SJSA1 (cell line): ENCODE results near the gene HPSE2. TPM values are rescaled to one million over a fixed set of nuclear protein-coding genes. Genes with fewer than 3 reads are reported as not detected.
A peak's percentile ranks its signal among the peaks of the same experiment; 100 is the strongest.

Source experiments
- DNase-seq, 2 experiments: peaks; one replicate each; pipeline ENCODE4 v3.0.0-alpha.2; 2015 to 2020; ENCODE audit warnings: low spot score in 2 of 2, low read depth in 1 of 2
- H3K27ac ChIP-seq: fragments of 250-450 bp; sonication (Bioruptor Pico); 2 replicates; pipeline ENCODE4 v1.5.1; 2020; ENCODE audit warnings: mild to moderate bottlenecking, moderate library complexity
- H3K27me3 ChIP-seq: fragments of 250-450 bp; sonication (Bioruptor Pico); replicated peaks from 2 replicates; pipeline ENCODE4 v1.5.1; 2020; ENCODE audit warnings: mild to moderate bottlenecking, moderate library complexity
- H3K36me3 ChIP-seq: fragments of 250-450 bp; sonication (Bioruptor Pico); 2 replicates; pipeline ENCODE4 v1.5.1; 2020; ENCODE audit warnings: mild to moderate bottlenecking
- H3K4me1 ChIP-seq: fragments of 250-450 bp; sonication (Bioruptor Pico); replicated peaks from 2 replicates; pipeline ENCODE4 v1.6.1; 2021; ENCODE audit warnings: mild to moderate bottlenecking
- H3K4me3 ChIP-seq: fragments of 250-450 bp; sonication (Bioruptor Pico); 2 replicates; pipeline ENCODE4 v1.5.1; 2020; ENCODE audit warnings: mild to moderate bottlenecking
- H3K9me3 ChIP-seq: fragments of 250-450 bp; sonication (Bioruptor Pico); replicated peaks from 2 replicates; pipeline ENCODE4 v1.5.1; 2020; ENCODE audit warnings: mild to moderate bottlenecking
- total RNA-seq: library from RNA; depleted of rRNA; stranded (reverse); fragments of >200 nt; shearing (Covaris generic); gene quantifications from 2 replicates; pipeline ENCODE4 v1.2.3, GENCODE V29; 2014

Gene HPSE2
- total RNA-seq, 1 experiment from 2014 or later = not detected

GRCh38 chr10:98800263-98800662 lies 435.4 kb downstream of the HPSE2 start:
- H3K27me3 ChIP-seq = no peaks in the 10 kb centered on the region
- H3K9me3 ChIP-seq = no peaks in the 10 kb centered on the region; the same call in 1 of the 2 replicates
- no peak overlapping the region for H3K27ac ChIP-seq
- no peaks in the 10 kb centered on the region for H3K4me1 ChIP-seq
- DNase-seq = no peak
- H3K36me3 ChIP-seq = no peaks in the 10 kb centered on the region
- H3K4me3 ChIP-seq = no peak overlapping the region

DNA sequence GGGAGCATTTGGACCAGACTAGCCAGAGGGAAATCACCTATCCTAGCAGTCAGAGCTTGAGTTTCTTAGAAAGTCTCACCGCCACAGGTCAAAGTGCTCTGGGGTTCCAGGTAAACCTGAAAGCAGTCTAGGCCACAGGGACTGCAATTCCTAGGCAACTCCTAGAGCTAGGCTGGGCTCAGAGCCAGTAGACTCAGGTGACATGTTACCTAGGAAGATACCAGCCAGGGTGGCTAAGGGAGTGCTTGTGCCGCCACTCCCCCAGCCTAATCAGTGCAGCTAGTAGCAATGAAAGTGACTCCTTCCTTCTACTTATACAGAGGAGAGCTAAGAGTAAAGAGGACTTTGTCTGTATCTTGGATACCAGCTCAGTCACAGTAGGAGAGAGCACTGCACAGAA lies 440.2 kb downstream of the HPSE2 start:
- H3K4me3 ChIP-seq = no peak overlapping the region
- DNase-seq = no peak
- no peaks in the 10 kb centered on the region for H3K36me3 ChIP-seq
- H3K4me1 ChIP-seq = no peaks in the 10 kb centered on the region
- no peaks in the 10 kb centered on the region for H3K9me3 ChIP-seq
- no peaks in the 10 kb centered on the region for H3K27me3 ChIP-seq
- H3K27ac ChIP-seq = no peak overlapping the region

DNA sequence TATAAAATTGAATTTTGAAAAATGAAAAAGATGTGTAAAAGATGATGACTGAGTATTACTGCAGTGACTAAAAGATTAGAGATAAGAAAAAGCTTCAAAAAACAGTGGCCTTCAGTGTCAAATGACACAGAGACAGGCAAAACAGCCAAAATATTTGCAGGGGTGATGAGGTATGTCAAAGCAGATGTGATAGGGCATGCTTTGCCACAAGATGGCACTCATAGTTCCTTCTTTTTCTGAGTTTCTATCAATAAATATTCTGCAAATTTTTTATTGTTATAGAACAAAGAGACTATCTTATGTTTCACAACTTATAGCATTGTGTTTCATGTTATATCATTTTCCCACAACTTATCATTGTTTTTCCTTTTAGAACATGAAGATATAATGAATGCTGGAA lies 444.8 kb downstream of the HPSE2 start:
- Histone ChIP-seq H3K4me3 (no peak overlapping the region), H3K9me3 (no peaks in the 10 kb centered on the region), H3K4me1 (no peaks in the 10 kb centered on the region), H3K27ac (no peak overlapping the region), H3K36me3 (no peaks in the 10 kb centered on the region), H3K27me3 (no peaks in the 10 kb centered on the region)
- DNase-seq = peak in 1 of 2 experiments; percentile 5

GRCh38 chr10:98778277-98778759 lies 457.3 kb downstream of the HPSE2 start:
- Histone ChIP-seq H3K4me3 (no peak overlapping the region), H3K27ac (no peak overlapping the region), H3K4me1 (no peaks in the 10 kb centered on the region), H3K9me3 (no peaks in the 10 kb centered on the region), H3K36me3 (no peaks in the 10 kb centered on the region), H3K27me3 (no peaks in the 10 kb centered on the region)
- DNase-seq = no peak

DNA sequence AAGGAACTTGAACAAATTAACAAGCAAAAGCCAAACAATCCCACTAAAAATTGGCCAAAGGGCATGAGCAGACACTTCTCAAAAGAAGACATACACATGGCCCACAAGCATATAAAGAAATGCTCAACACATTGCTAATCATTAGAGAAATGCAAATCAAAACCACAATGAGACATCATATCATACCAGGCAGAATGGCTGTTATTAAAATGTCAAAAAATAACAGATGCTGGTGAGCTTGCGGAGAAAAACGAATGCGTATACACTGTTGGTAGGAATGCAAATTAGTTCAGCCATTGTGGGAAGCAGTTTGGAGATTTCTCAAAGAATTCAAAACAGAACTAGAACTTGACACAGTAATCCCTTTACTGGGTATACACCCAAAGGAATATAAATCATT lies 477.2 kb downstream of the HPSE2 start:
- no peak for DNase-seq

GRCh38 chr10:98748298-98748697 lies 487.4 kb downstream of the HPSE2 start:
- peak in 1 of 2 experiments; percentile 11 for DNase-seq
- H3K4me1 ChIP-seq = no peaks in the 10 kb centered on the region
- no peaks in the 10 kb centered on the region; the same call in 1 of the 2 replicates for H3K27me3 ChIP-seq
- no peak overlapping the region for H3K4me3 ChIP-seq
- no peaks in the 10 kb centered on the region for H3K9me3 ChIP-seq
- H3K36me3 ChIP-seq = no peaks in the 10 kb centered on the region
- no peak overlapping the region for H3K27ac ChIP-seq

More for the DNA sequence above, 477.2 kb downstream of the HPSE2 start:
- Histone ChIP-seq H3K4me1 (no peaks in the 10 kb centered on the region), H3K27ac (no peak overlapping the region), H3K36me3 (no peaks in the 10 kb centered on the region), H3K27me3 (no peaks in the 10 kb centered on the region), H3K4me3 (no peak overlapping the region), H3K9me3 (no peaks in the 10 kb centered on the region)

DNA sequence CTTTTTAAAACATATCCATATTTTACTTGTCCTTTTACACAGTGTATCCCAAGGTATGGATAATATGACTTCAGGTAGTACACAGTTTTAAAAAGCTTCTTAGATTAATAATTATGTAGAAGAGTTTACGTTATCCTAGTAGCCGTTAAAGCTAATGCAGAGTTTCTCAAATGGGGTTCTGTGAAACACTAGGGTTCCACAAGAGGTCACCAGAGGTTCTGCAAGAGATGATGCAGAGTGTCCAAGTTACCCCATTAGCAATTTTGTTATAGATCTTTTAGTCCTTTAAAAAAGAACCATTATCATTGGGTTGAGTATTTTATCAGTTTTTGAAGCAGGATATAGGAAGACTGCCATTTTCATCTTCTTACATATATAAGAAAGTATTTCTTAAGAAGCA lies 490.0 kb downstream of the HPSE2 start:
- Histone ChIP-seq H3K9me3 (no peaks in the 10 kb centered on the region), H3K36me3 (no peaks in the 10 kb centered on the region), H3K4me3 (no peak overlapping the region), H3K27me3 (no peaks in the 10 kb centered on the region; the same call in 1 of the 2 replicates), H3K27ac (no peak overlapping the region), H3K4me1 (no peaks in the 10 kb centered on the region)
- no peak for DNase-seq

DNA sequence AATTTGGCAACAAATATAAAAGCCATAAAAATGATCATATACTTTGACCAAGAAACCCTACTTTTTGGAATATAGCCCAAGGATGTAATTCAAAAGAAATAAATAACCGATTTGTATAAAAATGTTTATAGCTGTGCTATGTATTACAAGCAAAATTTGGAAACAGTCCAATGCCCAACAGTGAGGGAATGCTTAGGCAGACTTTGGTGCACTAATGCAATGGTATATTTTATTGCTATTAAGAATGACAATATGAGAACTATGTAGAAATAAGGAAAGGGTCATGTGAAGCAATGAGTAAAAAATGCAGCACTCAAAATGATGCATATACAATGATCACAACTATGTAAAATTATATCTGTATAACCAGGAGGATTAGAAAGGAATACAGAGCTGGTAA lies 515.1 kb downstream of the HPSE2 start:
- Histone ChIP-seq H3K27me3 (no peaks in the 10 kb centered on the region), H3K4me3 (no peak overlapping the region), H3K9me3 (no peaks in the 10 kb centered on the region), H3K36me3 (no peaks in the 10 kb centered on the region), H3K27ac (no peak overlapping the region), H3K4me1 (no peaks in the 10 kb centered on the region)
- no peak for DNase-seq

GRCh38 chr10:98713586-98713985 lies 522.1 kb downstream of the HPSE2 start:
- Histone ChIP-seq H3K4me3 (no peak overlapping the region), H3K27me3 (no peaks in the 10 kb centered on the region), H3K4me1 (no peaks in the 10 kb centered on the region), H3K36me3 (no peaks in the 10 kb centered on the region), H3K27ac (no peak overlapping the region), H3K9me3 (no peaks in the 10 kb centered on the region)
- DNase-seq = no peak

DNA sequence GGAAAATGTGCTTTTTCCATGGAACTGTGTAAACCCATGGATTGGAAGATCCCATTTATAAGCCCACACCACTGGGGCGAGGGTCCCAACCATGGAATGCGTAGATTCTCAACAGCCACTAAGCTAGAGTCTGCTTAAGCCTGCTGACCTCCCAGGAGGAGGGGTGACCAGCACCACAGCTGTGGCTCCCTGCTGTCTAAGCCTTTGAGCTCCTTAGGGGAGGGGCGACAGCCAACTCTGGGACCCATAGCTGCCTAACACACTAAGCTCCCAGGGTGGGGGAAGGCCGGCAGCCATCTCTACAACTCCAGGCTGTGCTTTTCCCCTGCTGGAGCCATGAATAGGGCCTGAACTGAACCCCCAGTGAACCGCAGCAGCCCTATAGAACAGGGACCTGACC lies 539.1 kb downstream of the HPSE2 start:
- Histone ChIP-seq H3K9me3 (no peaks in the 10 kb centered on the region), H3K27me3 (no peaks in the 10 kb centered on the region), H3K4me1 (no peaks in the 10 kb centered on the region), H3K27ac (no peak overlapping the region), H3K36me3 (no peaks in the 10 kb centered on the region), H3K4me3 (no peak overlapping the region)
- DNase-seq = no peak

- no peak for DNase-seq
- Histone ChIP-seq H3K9me3 (no peaks in the 10 kb centered on the region), H3K4me1 (no peaks in the 10 kb centered on the region), H3K4me3 (no peak overlapping the region), H3K27me3 (no peaks in the 10 kb centered on the region), H3K27ac (no peak overlapping the region), H3K36me3 (no peaks in the 10 kb centered on the region)
Measured at GRCh38 chr10:98694883-98695282, 540.8 kb downstream of the HPSE2 start.

- no peaks in the 10 kb centered on the region for H3K4me1 ChIP-seq
- no peak for DNase-seq
- no peaks in the 10 kb centered on the region for H3K27me3 ChIP-seq
- no peak overlapping the region for H3K27ac ChIP-seq
- no peaks in the 10 kb centered on the region for H3K9me3 ChIP-seq
- H3K36me3 ChIP-seq = no peaks in the 10 kb centered on the region
- H3K4me3 ChIP-seq = no peak overlapping the region
Measured at GRCh38 chr10:98694014-98694413, 541.6 kb downstream of the HPSE2 start.

GRCh38 chr10:98687685-98688084 lies 548.0 kb downstream of the HPSE2 start:
- Histone ChIP-seq H3K4me1 (no peaks in the 10 kb centered on the region), H3K27ac (no peak overlapping the region), H3K27me3 (no peaks in the 10 kb centered on the region), H3K9me3 (no peaks in the 10 kb centered on the region), H3K36me3 (no peaks in the 10 kb centered on the region), H3K4me3 (no peak overlapping the region)
- no peak for DNase-seq

DNA sequence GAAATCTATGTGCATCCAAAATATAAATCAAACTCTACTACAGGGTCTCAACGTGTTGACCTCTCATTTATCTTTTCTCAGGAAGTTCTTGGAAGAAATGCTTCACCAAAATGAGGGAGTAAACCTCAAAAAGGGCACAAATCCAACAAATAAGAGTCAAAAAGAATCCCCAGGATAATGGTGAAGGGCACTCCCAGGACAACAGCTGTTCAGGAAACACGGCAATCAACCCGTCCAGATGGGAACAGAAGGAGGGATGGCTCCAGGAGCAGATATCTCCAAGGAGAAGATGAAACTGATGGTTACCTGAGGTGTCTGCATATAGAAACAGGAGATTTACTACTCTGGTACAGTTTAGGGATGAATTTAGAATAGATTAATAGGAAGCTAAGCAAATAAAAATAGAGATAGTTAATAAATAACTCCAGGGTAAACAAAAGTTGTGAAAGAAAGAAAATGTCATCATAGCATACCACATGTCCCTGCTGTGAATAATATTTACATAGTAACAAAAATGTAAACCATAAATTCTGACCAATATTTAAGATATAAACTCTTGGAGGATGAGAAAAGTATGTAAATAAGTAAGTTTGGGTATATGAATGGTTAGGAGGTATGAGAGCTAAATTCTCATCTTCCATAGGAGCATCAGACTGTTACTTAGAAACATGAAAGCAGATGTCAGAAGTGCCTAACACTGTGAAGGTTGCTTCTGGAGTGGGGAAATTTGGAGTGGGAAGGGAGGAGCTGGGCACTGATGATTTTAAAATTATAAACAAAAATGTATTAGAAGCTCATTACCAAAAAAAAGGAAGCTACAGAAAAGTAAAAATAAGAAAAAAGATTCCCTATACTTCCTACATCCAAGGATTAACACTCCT lies 551.4 kb downstream of the HPSE2 start:
- Histone ChIP-seq H3K36me3 (no peaks in the 10 kb centered on the region), H3K27me3 (no peaks in the 10 kb centered on the region), H3K4me1 (no peaks in the 10 kb centered on the region), H3K27ac (no peak overlapping the region), H3K9me3 (no peaks in the 10 kb centered on the region), H3K4me3 (no peak overlapping the region)
- no peak for DNase-seq
